ENCODE data around the gene FREY1.

The FREY1 gene

DNA sequence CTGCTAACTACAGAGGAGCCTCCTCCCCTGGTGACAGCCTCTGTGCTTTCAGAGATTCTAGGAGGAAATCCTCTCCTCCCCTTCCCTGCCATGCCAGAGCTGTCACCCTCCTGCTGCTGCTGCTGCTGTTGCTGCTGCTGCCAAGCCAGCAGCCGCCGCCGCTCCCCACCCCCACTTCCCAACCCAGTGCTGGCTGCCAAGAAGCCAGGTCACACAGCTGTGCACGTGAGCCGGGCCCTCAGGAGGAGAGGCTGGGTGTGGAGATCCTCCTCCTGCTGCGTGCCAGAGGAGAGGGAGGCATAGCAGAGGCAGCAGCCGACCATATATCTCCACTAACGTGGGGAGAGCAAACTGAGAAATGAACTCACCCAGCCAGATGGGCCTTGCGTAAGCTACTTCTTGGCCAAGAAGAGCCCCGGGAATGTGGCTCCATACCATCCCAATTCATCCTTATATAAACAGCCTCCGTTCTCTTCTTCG lies 47.4 kb downstream of the FREY1 start:
- no peak for FAIRE-seq

DNA sequence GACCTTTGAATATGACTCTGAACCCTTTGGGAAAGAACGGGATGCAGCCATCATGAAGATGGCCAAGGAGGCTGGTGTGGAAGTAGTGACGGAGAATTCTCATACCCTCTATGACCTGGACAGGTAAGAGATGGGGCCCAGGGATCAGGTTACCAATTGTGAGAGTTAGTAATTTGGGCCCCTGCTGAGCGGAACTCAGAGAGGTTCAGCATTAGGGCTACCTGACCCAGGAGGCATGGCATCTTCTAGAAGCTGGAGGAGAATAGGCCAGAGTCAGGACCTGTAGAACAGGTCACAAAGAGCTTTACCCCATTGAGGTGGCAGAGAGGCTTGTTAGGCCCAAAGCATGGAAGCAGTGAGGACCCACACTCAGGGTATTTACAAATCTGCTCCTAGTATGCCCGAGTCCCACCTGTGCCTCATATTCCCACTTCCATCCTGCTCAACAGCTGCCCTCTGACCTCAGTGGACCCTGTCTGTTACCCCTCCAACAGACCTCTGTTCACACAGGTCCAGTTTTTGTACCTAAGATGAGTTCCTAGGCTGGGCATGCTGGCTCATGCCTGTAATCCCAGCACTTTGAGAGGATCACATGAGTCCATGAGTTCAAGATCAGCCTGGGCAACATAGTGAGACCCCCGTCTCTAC lies 48.2 kb downstream of the FREY1 start:
- no peak for FAIRE-seq

- FAIRE-seq = no peak
Measured at GRCh38 chr11:45857961-45858474, 49.1 kb downstream of the FREY1 start.

Measured in G401.6 (cell line).